ENCODE results near the gene DISP2. TPM values are rescaled to one million over a fixed set of nuclear protein-coding genes. Genes with fewer than 3 reads are reported as not detected.

DISP2 gene
- total and polyA plus RNA-seq, 2 of the 8 experiments (the other 6 are each of a cell fraction or from before 2014, with no cell fraction given): 0.45 to 1.2 TPM

DNA sequence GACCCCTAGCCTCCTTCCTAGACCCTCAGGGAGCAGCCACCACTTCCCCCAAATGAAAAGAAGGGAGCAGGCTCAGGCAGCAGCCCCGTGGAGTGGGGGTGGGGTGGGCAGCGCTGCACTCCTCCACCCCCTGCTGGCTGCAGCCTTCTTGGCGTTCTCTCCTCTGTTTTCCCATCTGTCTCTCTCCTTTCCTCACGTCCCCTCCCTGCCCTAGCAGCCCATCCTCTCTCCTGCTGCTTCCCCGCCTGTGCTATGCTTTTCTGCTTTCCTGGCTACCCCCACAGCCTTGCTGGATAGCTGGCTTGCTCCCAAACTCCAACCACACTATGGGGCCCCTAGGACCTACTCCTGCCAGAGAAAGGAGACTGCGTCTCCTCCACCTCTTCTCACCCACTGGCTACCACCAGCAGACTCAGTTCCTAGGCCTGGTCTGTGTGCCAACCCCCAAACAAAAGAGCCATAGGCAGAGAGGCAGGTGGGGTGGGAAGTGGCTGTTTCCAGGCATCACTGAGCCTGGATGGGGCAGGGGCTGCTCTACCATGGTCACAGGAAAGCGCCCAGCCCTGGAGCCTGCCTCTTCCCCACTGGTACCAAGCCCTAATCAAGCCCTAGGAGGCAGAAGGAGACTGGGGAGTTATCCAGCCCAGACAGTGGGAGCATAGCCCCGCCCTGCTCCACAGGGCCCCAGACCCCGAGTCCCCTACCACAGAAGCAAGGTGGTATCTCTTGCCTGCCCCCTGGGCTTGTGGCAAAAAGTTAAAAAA, 3.4 kb upstream of the DISP2 start:
- POLR2A ChIA-PET (ENCODE audit: partially characterized antibody): interaction anchor here (1.2 to 1.4 kb wide), 3 partner anchors 9 to 115 kb away, joined by 3 read pairs; no protein-coding TSS in a partner anchor
- Histone ChIP-seq H4K5ac (ENCODE audit: insufficient read length, low read depth, low read length) (peak overlapping the region; percentile 10), H3K9me3 (ENCODE audit: insufficient read depth in 2 of 2, low read depth in 1 of 2, low read length in 1 of 2) (no peaks in the 10 kb centered on the region), H2AK5ac (ENCODE audit: low read depth, low read length) (no peak overlapping the region), H3K27ac (ENCODE audit: low read depth, low read length) (no peak overlapping the region), H4K8ac (ENCODE audit: extremely low read depth, insufficient read depth, low read length) (no peak overlapping the region), H3K23ac (ENCODE audit: insufficient read length) (no peak overlapping the region), H2BK15ac (ENCODE audit: low read length) (peak overlapping the region; percentile 95; the same call in 1 of the 2 replicates), H3K56ac (replicated peaks; ENCODE audit: insufficient read length, low read depth, low read length) (no peak overlapping the region), H3K4me2 (ENCODE audit: insufficient read depth in 1 of 2, low read depth in 2 of 2, low read length in 2 of 2) (peak overlapping the region; percentile 25 to 49), H2BK120ac (replicated peaks; ENCODE audit: low read depth, low read length) (no peak overlapping the region), H2AFZ (ENCODE audit: low read length) (no peak overlapping the region), H3K18ac (ENCODE audit: extremely low read depth, low read length) (peak overlapping the region; percentile 13; the same call in 1 of the 2 replicates), H4K91ac (replicated peaks; ENCODE audit: insufficient read length, low read length) (no peak overlapping the region), H3K4ac (replicated peaks; ENCODE audit: insufficient read length, low read depth, low read length) (no peak overlapping the region), H3K36me3 (ENCODE audit: control insufficient read depth in 2 of 4, insufficient read depth in 4 of 4, low read length in 3 of 4) (no peaks in the 10 kb centered on the region), H2BK5ac (ENCODE audit: low read depth, low read length) (peak overlapping the region; percentile 20; the same call in 1 of the 2 replicates), H3K27me3 (replicated peaks in 1 of 4; ENCODE audit: control insufficient read depth in 3 of 4, extremely low read depth in 1 of 4, insufficient read depth in 3 of 4, low read length in 3 of 4) (peaks cover 0 to 14% (median 8%) of the 10 kb centered on the region in 4 experiments; a peak in 3 of 7 replicates), H3K4me3 (ENCODE audit: extremely low read depth in 1 of 4, insufficient read depth in 2 of 4, low read depth in 3 of 4, low read length in 4 of 4) (peak overlapping the region in 1 of 4 experiments; percentile 20; a peak in 1 of 8 replicates), H3K79me2 (ENCODE audit: control insufficient read depth in 1 of 2, insufficient read depth in 2 of 2, low read length in 2 of 2) (no peaks in the 10 kb centered on the region), H3K79me1 (ENCODE audit: low read depth, low read length) (no peaks in the 10 kb centered on the region), H4K20me1 (replicated peaks in 1 of 2; ENCODE audit: control insufficient read depth in 1 of 2, insufficient read depth in 2 of 2, low read length in 2 of 2) (peaks cover 0 to 2% of the 10 kb centered on the region in 2 experiments), H2BK20ac (ENCODE audit: low read length) (0 out of 2 replicates have a peak overlapping the region, but pooled peaks have one; percentile 40), H3K23me2 (ENCODE audit: low read depth, low read length) (peaks cover 11% of the 10 kb centered on the region), H2BK12ac (ENCODE audit: low read depth, low read length) (peak overlapping the region; percentile 51; the same call in 1 of the 2 replicates), H3K9ac (replicated peaks in 1 of 4; ENCODE audit: extremely low read depth in 1 of 4, low read depth in 3 of 4, low read length in 3 of 4) (no peak overlapping the region), H3K14ac (ENCODE audit: insufficient read length) (no peak overlapping the region), H3K4me1 (replicated peaks in 1 of 4; ENCODE audit: control insufficient read depth in 3 of 4, insufficient read depth in 4 of 4, low read length in 3 of 4) (peaks cover 11 to 27% (median 18%) of the 10 kb centered on the region in 4 experiments)
- CTCF ChIA-PET (ENCODE audit: partially characterized antibody): interaction anchor here (0.6 to 27.4 kb wide), 12 partner anchors 11 to 308 kb away, joined by 3 to 452 read pairs (median 3); partner anchors contain the start of gene CCDC9B
- 38% methylated on average over 9 of the region's 9 CpGs; no CpG with 5 or more reads in 1 of the 2 experiments for WGBS, 2 experiments (ENCODE audit: extremely low coverage in 1 of 2, insufficient coverage in 1 of 2, insufficient read length in 1 of 2, insufficient replicate concordance in 2 of 2, low coverage in 1 of 2, low lambda C conversion rate in 2 of 2, missing lambda C conversion rate in 1 of 2)
- FAIRE-seq: no peak
- peak in 1 of 2 experiments; percentile 74 for DNase-seq (ENCODE audit: low read depth in 1 of 2, low spot score in 2 of 2)
- TF ChIP-seq HDAC6 (IDR thresholded peaks at IDR 0.05; ENCODE audit: low read depth, low read length) (no peak), MAFK (IDR thresholded peaks at IDR 0.05; ENCODE audit: low read depth, low read length) (no peak), KDM1A (IDR thresholded peaks at IDR 0.05; ENCODE audit: borderline replicate concordance, low read length) (no peak), TCF12 (IDR thresholded peaks at IDR 0.05; ENCODE audit: low read depth, low read length) (no peak), SRF (IDR thresholded peaks at IDR 0.05; ENCODE audit: low read depth, low read length) (no peak), RBBP5 (IDR thresholded peaks at IDR 0.05; ENCODE audit: borderline replicate concordance, low read depth, low read length) (0 out of 2 replicates have a peak, but pooled peaks have one; percentile 30), SAP30 (IDR thresholded peaks at IDR 0.05; ENCODE audit: insufficient read depth, insufficient replicate concordance, low read length) (no peak), CTCF (IDR thresholded peaks at IDR 0.05; ENCODE audit: control extremely low read depth in 1 of 3, insufficient read depth in 1 of 3, low read depth in 1 of 3, low read length in 3 of 3) (peak; percentile 17 to 46 (median 38); a peak in 2 of 4 replicates)

Data from H1 (cell line).